Upper lobe of left lung (tissue), 4 donors: ENCODE measurements around the gene FBXW5.

ENCODE experiments used
- CTCF ChIP-seq, 6 experiments: fragments of 450-650 bp in 4 of 6; fragments of 200-600 bp in 2 of 6; sonication (generic) in 2 of 6; IDR thresholded peaks; one replicate each; pipeline ENCODE4 v1.5.1; 2016 to 2019; ENCODE audit warnings: antibody characterized with exemption in 6 of 6
- EP300 ChIP-seq, 4 donors: sonication (generic); formaldehyde crosslinking; IDR thresholded peaks; one replicate each; pipeline ENCODE4 v1.5.1; 2017; ENCODE audit warnings: antibody characterized with exemption in 4 of 4, control low read depth in 2 of 4

DNA sequence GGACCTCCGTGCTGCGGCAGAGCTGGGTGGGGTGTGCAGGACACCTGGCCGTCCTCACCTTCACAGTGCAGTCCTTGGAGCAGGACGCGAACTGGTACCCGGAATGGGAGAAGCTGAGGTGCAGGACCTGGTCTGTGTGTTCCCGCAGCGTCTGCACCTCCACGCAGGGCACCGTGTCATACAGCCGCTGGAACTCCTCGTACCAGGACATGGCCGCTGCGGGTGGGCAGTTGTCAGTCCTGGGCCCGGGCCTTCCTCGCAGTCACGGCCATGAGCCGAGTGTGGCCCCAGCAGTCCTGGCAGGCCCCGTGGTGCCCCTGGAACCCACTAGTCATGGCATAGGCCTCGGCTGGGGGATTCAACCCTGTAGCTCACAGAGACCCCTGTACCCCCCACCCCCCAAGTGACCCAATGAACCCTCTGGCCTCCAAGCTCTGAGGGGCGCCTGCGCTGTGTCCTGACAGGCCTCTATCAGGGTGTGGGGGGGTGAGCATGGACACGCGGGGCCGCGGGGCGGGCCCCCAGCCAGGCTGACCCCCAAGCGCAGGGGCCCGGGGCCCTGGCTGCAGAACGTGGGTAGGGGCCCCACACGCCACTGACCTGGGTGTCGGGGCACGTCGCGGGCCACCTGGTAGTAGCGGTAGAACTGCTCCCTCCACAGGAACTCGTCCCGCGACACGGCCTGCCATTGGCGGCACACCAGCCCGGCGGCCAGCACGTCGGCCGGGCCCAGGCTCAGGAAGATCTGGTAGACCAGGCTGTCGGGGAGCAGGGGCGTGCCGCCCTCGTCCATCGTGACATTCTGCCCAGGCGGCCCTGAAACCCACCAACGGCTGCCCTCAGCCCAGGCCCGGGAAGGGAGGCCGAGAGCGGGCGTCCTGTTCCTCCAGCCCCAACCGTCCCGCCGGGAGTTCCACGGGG is 987 bp downstream of the FBXW5 start:
- TF ChIP-seq CTCF (IDR thresholded peaks at IDR 0.05) (no peak), EP300 (IDR thresholded peaks at IDR 0.05) (no peak)
